Measurements from ENCODE around the gene SCAF1.
"Not testable (repeated sequence)": the region's sequence is repeated elsewhere in the genome, so short reads cannot be mapped to it uniquely, and the experiment has no call there.

Gene SCAF1

GRCh38 chr19:49616532-49616931 is 25.5 kb upstream of the SCAF1 start:
- in situ Hi-C loops (cut with MboI; ENCODE audit: low pct_unique_long_range_greater_than_20kb, low sequenced_read_pairs, unreplicated experiment): no loop called here
- TF ChIP-seq CTCF (IDR thresholded peaks at IDR 0.05; ENCODE audit: extremely low read depth, insufficient read depth, missing control alignments): no peak
- DNase-seq (ENCODE audit: low spot score): no peak

DNA sequence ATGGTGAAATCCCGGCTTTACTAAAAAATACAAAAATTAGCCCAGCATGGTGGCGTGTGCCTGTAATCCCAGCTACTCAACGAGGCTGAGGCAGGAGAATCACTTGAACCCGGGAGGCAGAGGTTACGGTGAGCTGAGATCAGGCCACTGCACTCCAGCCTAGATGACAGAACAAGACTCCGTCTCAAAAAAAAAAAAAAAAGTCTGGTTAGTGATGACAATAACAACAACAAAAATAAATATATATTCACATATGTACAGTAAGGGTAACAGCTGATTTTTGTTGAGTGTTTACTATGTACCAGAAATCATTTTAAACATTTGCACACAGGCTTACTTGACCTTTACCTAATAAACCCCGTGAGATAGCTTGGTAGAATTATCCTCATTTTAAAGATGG is 25.1 kb upstream of the SCAF1 start:
- no peak for DNase-seq (ENCODE audit: low spot score)
- TF ChIP-seq CTCF (IDR thresholded peaks at IDR 0.05; ENCODE audit: extremely low read depth, insufficient read depth, missing control alignments): no peak
- in situ Hi-C loops (cut with MboI; ENCODE audit: low pct_unique_long_range_greater_than_20kb, low sequenced_read_pairs, unreplicated experiment): no loop called here

DNA sequence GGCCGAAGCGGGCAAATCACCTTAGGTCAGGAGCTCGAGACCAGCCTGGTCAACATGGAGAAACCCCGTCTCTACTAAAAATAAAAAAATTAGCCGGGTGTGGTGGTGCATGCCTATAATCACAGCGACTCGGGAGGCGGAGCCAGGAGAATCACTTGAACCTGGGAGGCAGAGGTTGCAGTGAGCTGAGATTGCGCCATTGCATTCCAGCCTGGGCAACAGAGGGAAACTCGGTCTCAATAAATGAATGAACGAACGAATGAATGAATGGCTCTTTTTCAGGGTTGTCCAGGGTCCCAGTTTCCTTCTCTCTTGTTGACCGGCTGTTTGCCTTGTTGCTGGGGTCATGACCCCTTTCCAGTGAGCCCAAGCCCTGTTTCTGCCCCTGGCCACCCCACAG is 24.1 kb upstream of the SCAF1 start:
- DNase-seq (ENCODE audit: low spot score); in situ Hi-C loops (cut with MboI; ENCODE audit: low pct_unique_long_range_greater_than_20kb, low sequenced_read_pairs, unreplicated experiment): not testable (repeated sequence)

DNA sequence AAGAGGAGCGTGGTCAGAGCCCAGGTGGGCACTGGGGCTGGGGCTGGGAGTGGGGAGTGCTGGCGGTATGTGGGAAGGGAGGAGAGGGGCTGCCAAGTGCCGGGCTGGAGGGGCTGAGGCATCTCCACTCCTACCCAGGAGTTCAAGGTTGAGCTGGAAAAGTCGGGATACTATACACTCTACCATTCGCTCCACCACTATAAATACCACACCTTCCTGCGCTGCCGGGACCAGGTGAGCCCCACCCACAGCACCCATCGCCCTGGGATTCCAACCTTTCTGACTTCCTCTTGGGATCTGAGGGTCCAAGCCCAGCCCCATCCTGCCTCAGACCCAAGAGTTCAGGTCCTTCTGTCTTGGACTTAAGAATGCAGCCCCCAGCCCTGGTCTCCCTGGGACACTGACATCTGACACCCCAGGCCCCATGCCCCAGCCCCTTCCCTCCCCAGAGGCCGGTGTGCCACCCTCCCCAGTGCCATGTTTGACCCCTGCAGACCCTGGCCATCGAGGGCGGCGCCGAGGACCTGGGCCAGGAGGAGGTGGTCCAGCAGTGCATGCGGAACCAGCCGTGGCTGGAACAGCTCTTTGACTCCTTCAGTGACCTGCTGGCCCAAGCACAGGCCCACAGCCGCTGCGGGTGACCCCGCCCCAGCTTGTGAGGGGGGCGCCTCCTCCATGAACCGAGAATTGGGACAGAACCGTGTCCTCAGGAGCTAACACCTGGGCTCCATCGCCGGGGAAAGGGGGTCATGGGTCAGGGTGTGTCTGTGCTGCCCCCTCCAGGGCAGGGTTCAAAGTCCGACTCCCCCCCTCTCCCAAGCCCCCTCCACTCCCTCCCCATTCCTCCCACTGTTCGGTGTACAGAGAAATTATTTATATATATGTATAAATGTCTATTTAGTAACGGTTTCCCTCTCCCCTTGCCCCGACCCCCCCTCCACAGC is 16.8 kb upstream of the SCAF1 start:
- TF ChIP-seq CTCF (IDR thresholded peaks at IDR 0.05; ENCODE audit: extremely low read depth, insufficient read depth, missing control alignments): no peak
- DNase-seq (ENCODE audit: low spot score): no peak
- in situ Hi-C loops (cut with MboI; ENCODE audit: low pct_unique_long_range_greater_than_20kb, low sequenced_read_pairs, unreplicated experiment): no loop called here

DNA sequence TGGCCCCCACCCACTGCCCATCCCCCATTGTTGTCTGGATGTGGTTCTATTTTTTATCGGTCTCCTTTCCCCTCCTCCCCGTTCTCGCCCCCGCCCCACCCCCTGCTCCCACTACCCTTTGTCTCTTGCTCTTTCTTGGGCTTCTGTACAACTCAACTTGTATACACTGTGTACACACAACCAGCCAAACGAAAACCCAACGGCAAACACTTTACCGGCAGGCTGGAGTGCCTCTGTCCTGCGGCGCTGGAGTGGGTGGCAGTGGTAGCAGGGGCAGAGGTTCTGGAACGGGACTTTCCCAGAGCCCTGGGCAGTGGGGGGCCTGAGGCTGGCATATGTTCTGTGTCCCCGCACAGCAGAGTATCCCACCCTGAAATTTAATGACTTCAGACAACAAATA is 15.8 kb upstream of the SCAF1 start:
- in situ Hi-C loops (cut with MboI; ENCODE audit: low pct_unique_long_range_greater_than_20kb, low sequenced_read_pairs, unreplicated experiment): no loop called here
- TF ChIP-seq CTCF (IDR thresholded peaks at IDR 0.05; ENCODE audit: extremely low read depth, insufficient read depth, missing control alignments): no peak

DNA sequence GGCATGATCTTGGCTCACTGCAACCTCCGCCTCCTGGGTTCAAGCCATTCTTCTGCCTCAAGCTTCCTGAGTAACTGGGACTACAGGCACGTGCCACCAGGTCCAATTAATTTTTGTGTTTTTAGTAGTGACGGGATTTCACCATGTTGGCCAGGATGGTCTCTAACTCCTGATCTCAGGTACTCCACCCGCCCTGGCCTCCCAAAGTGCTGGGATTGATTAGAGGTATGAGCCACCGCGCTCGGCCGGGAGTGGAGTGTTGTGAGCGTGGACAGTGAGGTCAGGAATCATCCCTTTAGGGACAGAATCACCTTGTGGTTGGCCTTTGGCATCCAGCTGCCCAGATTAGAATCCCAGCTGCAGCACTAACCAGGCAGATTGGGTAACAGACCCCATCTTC is 12.3 kb upstream of the SCAF1 start:
- no peak for DNase-seq (ENCODE audit: low spot score)
- in situ Hi-C loops (cut with MboI; ENCODE audit: low pct_unique_long_range_greater_than_20kb, low sequenced_read_pairs, unreplicated experiment): no loop called here
- no peak for TF ChIP-seq CTCF (IDR thresholded peaks at IDR 0.05; ENCODE audit: extremely low read depth, insufficient read depth, missing control alignments)

More for the DNA sequence above, 15.8 kb upstream of the SCAF1 start:
- DNase-seq (ENCODE audit: low spot score): no peak

- in situ Hi-C loops (cut with MboI; ENCODE audit: low pct_unique_long_range_greater_than_20kb, low sequenced_read_pairs, unreplicated experiment): no loop called here
- no peak for DNase-seq (ENCODE audit: low spot score)
- TF ChIP-seq CTCF (IDR thresholded peaks at IDR 0.05; ENCODE audit: extremely low read depth, insufficient read depth, missing control alignments): no peak
Measured at GRCh38 chr19:49631014-49631588, 10.9 kb upstream of the SCAF1 start.

Measured in GM13977 (cell line).